SU-DHL-6 (cell line): ENCODE results near the gene UNC93B1.

Experiments used
- H2AFZ ChIP-seq: fragments of 200-600 bp; sonication (generic); 2 replicates; pipeline ENCODE4 v1.6.1; 2014; ENCODE audit warnings: low read depth, mild to moderate bottlenecking, moderate library complexity, mixed read lengths, antibody characterized with exemption, low read length; ENCODE audit not compliant: severe bottlenecking
- H3F3A ChIP-seq: fragments of 200-600 bp; shearing (Covaris generic); 2 replicates; pipeline ENCODE4 v1.6.0; 2016; ENCODE audit warnings: antibody characterized with exemption, mild to moderate bottlenecking; ENCODE audit not compliant: insufficient read depth
- H3K27ac ChIP-seq: fragments of 200-600 bp; sonication (generic); 2 replicates; pipeline ENCODE4 v1.5.1; 2016; ENCODE audit warnings: low read depth, mild to moderate bottlenecking, low read length, moderate library complexity, mixed read lengths
- H3K27me3 ChIP-seq: fragments of 200-600 bp; sonication (generic), shearing (Covaris generic); 2 replicates; pipeline ENCODE4 v1.6.0; 2014; ENCODE audit warnings: mild to moderate bottlenecking, low read length
- H3K36me3 ChIP-seq: fragments of 200-600 bp; sonication (generic); 2 replicates; pipeline ENCODE4 v1.6.1; 2014; ENCODE audit warnings: mild to moderate bottlenecking, low read length, mixed read lengths
- H3K4me2 ChIP-seq: fragments of 300-600, 200-600 bp; shearing (Covaris generic), sonication (generic); 2 replicates; pipeline ENCODE4 v1.6.0; 2014; ENCODE audit warnings: low read length, low read depth, mild to moderate bottlenecking; ENCODE audit not compliant: poor library complexity, severe bottlenecking
- H3K4me3 ChIP-seq: fragments of 200-600 bp; sonication (generic); 2 replicates; pipeline ENCODE4 v1.5.1; 2014; ENCODE audit warnings: antibody characterized with exemption, low read length, mild to moderate bottlenecking, mixed read lengths; ENCODE audit not compliant: insufficient read depth, poor library complexity, severe bottlenecking
- H3K79me2 ChIP-seq: fragments of 200-600 bp; sonication (generic); 2 replicates; pipeline ENCODE4 v1.6.1; 2014; ENCODE audit warnings: mild to moderate bottlenecking, low read length, moderate library complexity; ENCODE audit not compliant: insufficient read depth
- H3K9ac ChIP-seq: fragments of 200-600 bp; sonication (generic); 2 replicates; pipeline ENCODE4 v1.7.0; 2014; ENCODE audit warnings: mild to moderate bottlenecking, low read length
- H3K9me2 ChIP-seq: fragments of 200-600 bp; sonication (generic); replicated peaks from 2 replicates; pipeline ENCODE4 v1.6.1; 2014; ENCODE audit warnings: low read length; ENCODE audit not compliant: insufficient read depth
- H3K9me3 ChIP-seq: fragments of 200-600 bp; sonication (generic); 2 replicates; pipeline ENCODE4 v1.6.1; 2014; ENCODE audit warnings: low read length, mixed read lengths; ENCODE audit not compliant: insufficient read depth
- H4K20me1 ChIP-seq: fragments of 200-600 bp; sonication (generic); 2 replicates; pipeline ENCODE4 v1.6.1; 2014; ENCODE audit warnings: low read depth, mild to moderate bottlenecking, antibody characterized with exemption, low read length, moderate library complexity, mixed read lengths
- EZH2phosphoT487 ChIP-seq: fragments of 200-600 bp; sonication (generic), shearing (Covaris generic); conservative IDR thresholded peaks from 2 replicates; pipeline ENCODE4 v1.6.1; 2018; ENCODE audit warnings: mild to moderate bottlenecking, antibody characterized with exemption, low read length, moderate library complexity, mixed read lengths
- TF ChIP-seq, protein P1 (sequence below): fragments of 200-600 bp; sonication (generic); IDR thresholded peaks from one replicate; pipeline ENCODE4 v1.5.1; 2017; ENCODE audit warnings: antibody characterized with exemption, mild to moderate bottlenecking, low read length, moderate library complexity; ENCODE audit not compliant: insufficient read depth, poor library complexity, severe bottlenecking

UNC93B1 gene

DNA sequence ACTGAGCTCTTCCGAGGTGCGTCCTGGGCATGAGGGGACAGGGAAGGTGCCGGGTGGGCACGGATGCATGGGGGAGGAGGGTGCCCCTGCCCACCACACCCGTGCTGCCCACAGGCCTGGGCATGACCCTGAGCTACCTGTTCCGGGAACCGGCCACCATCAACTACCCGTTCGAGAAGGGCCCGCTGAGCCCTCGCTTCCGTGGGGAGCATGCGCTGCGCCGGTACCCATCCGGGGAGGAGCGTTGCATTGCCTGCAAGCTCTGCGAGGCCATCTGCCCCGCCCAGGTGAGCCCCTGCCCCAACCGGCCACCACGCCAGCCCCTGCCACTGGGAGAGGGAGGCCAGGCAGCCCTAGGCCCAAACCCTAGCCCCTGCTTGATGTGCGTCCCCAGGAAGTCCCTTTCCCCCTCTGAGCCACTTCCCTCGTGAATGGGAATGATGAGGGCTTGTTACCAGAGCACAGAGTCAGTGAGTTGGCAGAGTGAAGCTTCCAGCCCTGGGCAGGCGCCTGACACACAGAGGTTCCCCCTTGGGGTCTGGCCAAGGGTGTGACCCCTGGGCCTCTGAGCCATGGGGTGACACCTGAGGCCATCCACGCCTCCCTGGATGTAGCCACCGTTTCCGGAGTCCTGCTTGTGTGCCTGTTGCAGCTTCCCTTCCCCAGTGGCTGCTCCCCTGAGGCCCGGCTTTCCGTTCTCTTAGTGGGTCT is 29.3 kb upstream of the UNC93B1 start:
- H3K27ac ChIP-seq = no peak overlapping the region
- H3K9ac ChIP-seq = no peak overlapping the region

DNA sequence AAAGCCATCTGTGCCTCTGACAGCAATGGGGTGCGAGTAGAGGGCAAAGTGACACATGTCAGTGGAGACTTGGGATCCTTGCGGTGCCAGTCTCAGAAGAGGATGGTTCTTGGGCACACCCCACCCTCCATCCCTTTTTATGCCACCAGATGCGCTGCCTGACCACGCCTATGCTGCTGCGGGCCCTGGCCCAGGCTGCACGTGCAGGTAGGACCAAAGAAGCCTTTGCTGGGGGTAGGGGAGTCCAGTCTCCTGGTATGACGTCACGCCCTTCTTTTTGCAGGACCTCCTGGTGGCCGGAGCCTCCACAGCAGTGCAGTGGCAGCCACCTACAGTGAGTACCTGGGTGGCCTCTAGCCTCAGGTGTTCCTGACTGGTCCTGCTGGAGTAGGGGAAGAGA is 28.1 kb upstream of the UNC93B1 start:
- Histone ChIP-seq H3K4me3 (no peak overlapping the region), H3K9me2 (no peaks in the 10 kb centered on the region), H3K79me2 (peaks cover 19% of the 10 kb centered on the region), H2AFZ (no peak overlapping the region), H3K27me3 (no peaks in the 10 kb centered on the region), H3F3A (no peaks in the 10 kb centered on the region; the same call in 1 of the 2 replicates), H3K9ac (peak overlapping the region; percentile 98; the same call in 1 of the 2 replicates), H4K20me1 (no peaks in the 10 kb centered on the region), H3K9me3 (no peaks in the 10 kb centered on the region), H3K27ac (no peak overlapping the region), H3K4me2 (peak overlapping the region; percentile 92), H3K36me3 (no peaks in the 10 kb centered on the region)
- TF ChIP-seq, protein P1, sequence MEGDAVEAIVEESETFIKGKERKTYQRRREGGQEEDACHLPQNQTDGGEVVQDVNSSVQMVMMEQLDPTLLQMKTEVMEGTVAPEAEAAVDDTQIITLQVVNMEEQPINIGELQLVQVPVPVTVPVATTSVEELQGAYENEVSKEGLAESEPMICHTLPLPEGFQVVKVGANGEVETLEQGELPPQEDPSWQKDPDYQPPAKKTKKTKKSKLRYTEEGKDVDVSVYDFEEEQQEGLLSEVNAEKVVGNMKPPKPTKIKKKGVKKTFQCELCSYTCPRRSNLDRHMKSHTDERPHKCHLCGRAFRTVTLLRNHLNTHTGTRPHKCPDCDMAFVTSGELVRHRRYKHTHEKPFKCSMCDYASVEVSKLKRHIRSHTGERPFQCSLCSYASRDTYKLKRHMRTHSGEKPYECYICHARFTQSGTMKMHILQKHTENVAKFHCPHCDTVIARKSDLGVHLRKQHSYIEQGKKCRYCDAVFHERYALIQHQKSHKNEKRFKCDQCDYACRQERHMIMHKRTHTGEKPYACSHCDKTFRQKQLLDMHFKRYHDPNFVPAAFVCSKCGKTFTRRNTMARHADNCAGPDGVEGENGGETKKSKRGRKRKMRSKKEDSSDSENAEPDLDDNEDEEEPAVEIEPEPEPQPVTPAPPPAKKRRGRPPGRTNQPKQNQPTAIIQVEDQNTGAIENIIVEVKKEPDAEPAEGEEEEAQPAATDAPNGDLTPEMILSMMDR = no peak
- TF ChIP-seq EZH2phosphoT487 = no peak

More for the DNA sequence above, 29.3 kb upstream of the UNC93B1 start:
- no peak overlapping the region for H3K4me3 ChIP-seq
- peaks cover 19% of the 10 kb centered on the region for H3K79me2 ChIP-seq
- no peaks in the 10 kb centered on the region for H3K9me3 ChIP-seq
- H4K20me1 ChIP-seq = no peaks in the 10 kb centered on the region
- H3K36me3 ChIP-seq = no peaks in the 10 kb centered on the region
- no peaks in the 10 kb centered on the region; the same call in 1 of the 2 replicates for H3F3A ChIP-seq
- H3K4me2 ChIP-seq = no peak overlapping the region
- no peaks in the 10 kb centered on the region for H3K27me3 ChIP-seq
- no peak overlapping the region for H2AFZ ChIP-seq
- TF ChIP-seq, protein P1 = no peak
- no peak for TF ChIP-seq EZH2phosphoT487
- no peaks in the 10 kb centered on the region for H3K9me2 ChIP-seq

DNA sequence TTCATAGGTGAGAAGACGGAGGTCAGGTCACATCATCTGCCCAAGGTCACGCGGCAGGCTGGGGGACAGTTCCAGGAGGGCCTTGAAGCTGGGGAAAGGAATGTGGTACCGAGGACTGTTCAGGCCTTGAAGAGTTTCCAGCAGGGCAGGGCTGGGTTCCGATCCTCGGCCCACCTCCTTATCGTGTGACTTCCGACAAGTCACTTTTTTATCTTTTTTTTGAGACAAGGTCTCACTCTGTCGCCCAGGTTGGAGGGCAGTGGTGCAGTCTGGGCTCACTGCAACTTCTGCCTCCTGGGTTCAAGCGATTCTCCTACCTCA is 27.2 kb upstream of the UNC93B1 start:
- no peaks in the 10 kb centered on the region for H3K9me3 ChIP-seq
- peak overlapping the region; percentile 91 for H2AFZ ChIP-seq
- peaks cover 19% of the 10 kb centered on the region for H3K79me2 ChIP-seq
- TF ChIP-seq, protein P1 = no peak
- TF ChIP-seq EZH2phosphoT487 = no peak
- no peaks in the 10 kb centered on the region for H3K36me3 ChIP-seq
- H3K27ac ChIP-seq = peak overlapping the region; percentile 49
- no peaks in the 10 kb centered on the region for H3K9me2 ChIP-seq
- no peaks in the 10 kb centered on the region for H4K20me1 ChIP-seq
- H3K4me3 ChIP-seq = peak overlapping the region; percentile 95
- H3K4me2 ChIP-seq = peak overlapping the region; percentile 92
- H3K27me3 ChIP-seq = no peaks in the 10 kb centered on the region
- no peaks in the 10 kb centered on the region for H3F3A ChIP-seq
- peak overlapping the region; percentile 98 for H3K9ac ChIP-seq
